Adipocyte (in vitro differentiated cells): ENCODE results near the gene AGRP.

Source experiments
- DNase-seq: peaks from one replicate; pipeline ENCODE4 v3.0.0-alpha.2; 2015; ENCODE audit warnings: low read depth
- H3K27me3 ChIP-seq: replicated peaks from 2 replicates; pipeline ENCODE4 v1.7.0; 2013; ENCODE audit warnings: mild to moderate bottlenecking, low read length, moderate library complexity; ENCODE audit not compliant: control insufficient read depth, insufficient read depth
- H3K36me3 ChIP-seq: 2 replicates; pipeline ENCODE4 v1.7.0; 2013; ENCODE audit warnings: low read length, mild to moderate bottlenecking, moderate library complexity; ENCODE audit not compliant: control insufficient read depth, insufficient read depth, severe bottlenecking
- H3K4me1 ChIP-seq: 2 replicates; pipeline ENCODE4 v1.7.0; 2013; ENCODE audit warnings: mild to moderate bottlenecking, low read length, moderate library complexity; ENCODE audit not compliant: control insufficient read depth, insufficient read depth
- H3K4me3 ChIP-seq: 2 replicates; pipeline ENCODE4 v1.7.0; 2013; ENCODE audit warnings: mild to moderate bottlenecking, low read length, moderate library complexity
- H3K9ac ChIP-seq: 2 replicates; pipeline ENCODE4 v1.7.0; 2013; ENCODE audit warnings: mild to moderate bottlenecking, low read length, moderate library complexity
- H3K9me3 ChIP-seq: 2 replicates; pipeline ENCODE4 v1.7.0; 2013; ENCODE audit warnings: mild to moderate bottlenecking, low read length, moderate library complexity; ENCODE audit not compliant: control insufficient read depth

Gene AGRP

DNA sequence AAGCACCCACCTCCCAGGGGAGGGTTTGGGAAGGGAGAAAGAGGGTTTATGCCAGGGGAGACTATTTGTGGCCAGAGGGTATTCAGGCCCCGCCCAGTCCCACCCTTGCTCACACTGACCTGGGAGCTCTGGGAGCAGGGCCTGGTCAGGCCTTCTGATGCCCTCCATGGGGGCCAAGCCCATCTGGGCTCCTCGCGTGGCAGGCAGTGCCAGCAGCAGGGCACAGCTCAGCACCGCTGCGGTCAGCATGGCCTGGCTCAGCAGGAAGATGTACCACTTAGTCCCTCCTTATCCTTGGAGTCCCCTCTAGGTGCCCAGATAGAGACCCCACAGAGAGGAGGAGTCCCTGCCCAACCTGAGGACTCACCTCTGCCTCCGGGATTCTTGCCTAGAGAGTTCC lies at the start of gene AGRP:
TSS of gene AGRP (minus strand) at position 398 of the 400 bp plus-strand sequence. CDS start at position 249, 149 bp downstream.
- Histone ChIP-seq H3K9ac (peak within 1 kb of the TSS; percentile 99), H3K36me3 (no peaks in the 10 kb centered on the region), H3K4me3 (no peak within 1 kb of the TSS), H3K4me1 (peaks cover 48% of the 10 kb centered on the region), H3K27me3 (no peaks in the 10 kb centered on the region), H3K9me3 (no peaks in the 10 kb centered on the region)
- no peak for DNase-seq

GRCh38 chr16:67531247-67531646 lies 47.9 kb upstream of the AGRP start:
- H3K36me3 ChIP-seq: no peaks in the 10 kb centered on the region
- no peak for DNase-seq
- H3K9me3 ChIP-seq: no peaks in the 10 kb centered on the region
- no peaks in the 10 kb centered on the region for H3K27me3 ChIP-seq
- peak overlapping the region; percentile 99 for H3K9ac ChIP-seq
- H3K4me3 ChIP-seq: peak overlapping the region; percentile 98
- H3K4me1 ChIP-seq: peaks cover 18% of the 10 kb centered on the region

- H3K36me3 ChIP-seq: no peaks in the 10 kb centered on the region
- H3K27me3 ChIP-seq: no peaks in the 10 kb centered on the region
- H3K9ac ChIP-seq: peak overlapping the region; percentile 99
- peaks cover 18% of the 10 kb centered on the region for H3K4me1 ChIP-seq
- peak; percentile 92 for DNase-seq
- peak overlapping the region; percentile 98 for H3K4me3 ChIP-seq
- H3K9me3 ChIP-seq: no peaks in the 10 kb centered on the region
Measured at GRCh38 chr16:67530013-67530939, 46.9 kb upstream of the AGRP start.

DNA sequence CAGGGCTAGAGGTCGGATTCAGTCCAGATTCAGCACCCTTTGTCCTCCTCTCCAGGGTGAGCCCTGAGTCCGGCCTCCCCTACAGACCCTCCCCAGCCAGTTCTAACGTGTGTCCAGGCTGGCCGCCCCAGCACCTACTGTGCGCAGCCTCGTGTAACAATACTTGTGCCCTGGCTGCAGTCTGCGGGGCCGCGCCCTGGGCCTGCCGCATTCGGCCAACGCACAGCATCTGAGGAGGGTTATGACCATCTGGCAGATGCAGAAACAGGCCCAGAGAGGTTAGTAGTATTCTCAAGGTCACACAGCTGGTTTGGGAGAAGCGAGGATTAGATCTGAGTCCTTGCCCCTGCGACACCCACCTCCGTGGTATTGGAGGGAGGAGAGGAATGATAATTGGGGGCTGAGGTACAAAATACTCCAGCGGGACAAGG lies 46.2 kb upstream of the AGRP start:
- H3K4me3 ChIP-seq: peak overlapping the region; percentile 98
- H3K4me1 ChIP-seq: peaks cover 18% of the 10 kb centered on the region
- no peaks in the 10 kb centered on the region for H3K9me3 ChIP-seq
- no peaks in the 10 kb centered on the region for H3K36me3 ChIP-seq
- peak; percentile 35 for DNase-seq
- H3K9ac ChIP-seq: peak overlapping the region; percentile 99
- H3K27me3 ChIP-seq: no peaks in the 10 kb centered on the region

DNA sequence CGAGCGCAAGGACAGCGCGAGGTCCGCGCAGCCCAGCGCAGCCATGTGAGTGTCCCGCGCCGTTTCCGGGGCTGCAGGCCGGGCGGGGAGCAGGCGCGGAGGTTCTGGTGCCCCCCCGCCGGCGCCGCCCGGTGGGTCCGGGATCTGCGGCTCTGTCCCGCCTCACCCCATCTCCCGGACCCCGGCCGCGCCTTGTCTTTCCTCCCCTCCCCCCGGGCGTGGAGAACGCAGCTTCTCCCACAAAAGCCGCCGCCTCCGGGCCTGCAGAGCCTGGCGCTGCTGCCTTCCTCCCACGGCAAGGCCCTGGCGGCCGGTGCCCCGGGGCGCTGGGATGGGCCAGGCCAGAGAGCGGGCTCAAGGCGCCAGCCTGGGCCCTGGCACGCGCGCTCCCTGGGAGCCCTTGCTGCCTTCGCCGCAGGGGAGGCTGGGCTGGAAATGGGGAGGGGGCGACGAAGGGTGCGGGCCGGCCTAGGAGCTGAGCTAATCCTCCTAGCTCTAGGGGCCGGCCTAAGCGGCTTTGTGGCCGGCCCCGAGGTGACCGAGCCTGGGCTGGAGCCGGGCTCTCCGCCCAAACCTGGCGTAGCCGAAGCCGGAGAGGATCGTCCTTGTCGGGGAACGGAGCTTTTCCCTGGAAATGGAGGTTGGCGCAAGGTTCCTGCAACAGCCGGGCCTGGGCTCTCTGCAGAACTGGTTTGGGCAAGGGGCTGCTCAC lies 45.7 kb upstream of the AGRP start:
- Histone ChIP-seq H3K9ac (peak overlapping the region; percentile 99), H3K27me3 (no peaks in the 10 kb centered on the region), H3K9me3 (no peaks in the 10 kb centered on the region), H3K36me3 (no peaks in the 10 kb centered on the region), H3K4me3 (peak overlapping the region; percentile 98), H3K4me1 (peaks cover 18% of the 10 kb centered on the region)
- DNase-seq: peak; percentile 78

GRCh38 chr16:67528222-67528869 lies 45.0 kb upstream of the AGRP start, which contains the start of gene RIPOR1:
TSS of gene RIPOR1 (plus strand) at chr16:67528829. CDS start at chr16:67538447, 9,618 bp downstream.
- H3K36me3 ChIP-seq: no peaks in the 10 kb centered on the region
- H3K4me3 ChIP-seq: peak within 1 kb of the TSS; percentile 98
- no peaks in the 10 kb centered on the region for H3K9me3 ChIP-seq
- H3K9ac ChIP-seq: peak within 1 kb of the TSS; percentile 99
- no peaks in the 10 kb centered on the region for H3K27me3 ChIP-seq
- DNase-seq: peak; percentile 74
- peaks cover 18% of the 10 kb centered on the region for H3K4me1 ChIP-seq

DNA sequence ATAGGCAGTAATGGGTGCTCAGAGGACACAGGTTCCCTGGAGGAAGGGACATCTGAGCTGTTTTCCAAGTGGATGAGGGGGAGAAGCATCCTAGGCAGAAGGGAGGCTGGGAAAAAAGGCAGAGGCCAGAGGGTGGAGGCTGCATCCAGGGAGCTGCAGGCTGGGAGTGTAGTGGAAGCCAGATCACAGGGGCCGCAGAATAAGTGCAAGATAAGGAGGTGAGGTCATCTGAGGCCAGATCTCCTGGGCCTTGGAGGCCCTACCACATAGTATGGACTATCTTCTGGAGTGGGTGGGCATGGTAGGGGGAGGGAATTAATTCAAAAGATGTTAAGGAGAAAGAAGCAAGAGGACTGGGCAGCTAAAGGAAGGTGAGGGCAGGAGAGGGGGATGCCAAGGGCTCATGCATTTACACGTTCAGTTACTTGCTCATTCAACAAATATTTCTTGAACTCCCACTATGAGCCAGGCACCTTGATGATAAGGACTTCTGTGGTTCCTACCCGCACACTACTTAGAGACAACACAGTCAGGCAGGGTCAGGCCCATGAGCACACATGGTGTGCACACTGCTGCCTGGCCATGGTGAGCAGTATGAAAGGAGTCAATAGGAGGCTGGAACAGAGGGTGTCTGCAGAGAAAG lies 42.9 kb upstream of the AGRP start:
- no peak for DNase-seq
- no peaks in the 10 kb centered on the region for H3K27me3 ChIP-seq
- H3K36me3 ChIP-seq: no peaks in the 10 kb centered on the region
- no peaks in the 10 kb centered on the region for H3K9me3 ChIP-seq
- no peak overlapping the region for H3K9ac ChIP-seq
- no peak overlapping the region for H3K4me3 ChIP-seq
- peaks cover 17% of the 10 kb centered on the region for H3K4me1 ChIP-seq

DNA sequence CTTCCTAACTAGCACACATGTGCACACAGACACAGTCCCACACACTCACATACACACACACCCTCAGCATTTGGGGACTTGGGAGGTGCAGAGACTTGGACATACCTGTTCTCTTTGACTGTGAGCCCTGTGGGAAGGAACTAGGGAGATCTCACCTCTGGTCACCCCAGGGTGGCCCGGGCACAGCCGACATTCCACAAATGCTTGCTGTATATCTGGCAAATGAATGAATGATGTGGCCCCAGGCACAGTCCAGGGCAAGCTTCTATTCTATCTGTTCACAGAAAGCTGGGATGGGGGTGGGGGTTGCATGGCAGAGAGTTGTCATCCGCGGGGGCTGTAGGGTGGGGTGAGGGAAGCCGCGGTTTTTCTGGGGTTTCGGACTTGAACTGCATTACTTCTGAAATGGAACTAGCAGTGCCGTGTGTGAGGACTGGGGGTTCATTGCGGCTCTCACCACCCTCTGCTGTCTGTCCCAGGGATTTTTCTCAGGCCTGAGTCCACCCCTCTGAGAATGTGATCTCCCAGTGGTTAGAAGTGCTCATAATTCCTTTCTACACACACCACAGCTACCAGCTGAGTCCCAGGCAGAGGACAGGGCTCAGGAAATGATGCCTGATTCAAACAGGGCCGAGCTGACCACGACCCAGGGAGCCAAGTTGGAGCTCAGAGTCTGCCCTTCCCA lies 42.0 kb upstream of the AGRP start:
- Histone ChIP-seq H3K4me3 (no peak overlapping the region), H3K9ac (peak overlapping the region; percentile 0), H3K36me3 (no peaks in the 10 kb centered on the region), H3K4me1 (peaks cover 9% of the 10 kb centered on the region), H3K27me3 (no peaks in the 10 kb centered on the region), H3K9me3 (no peaks in the 10 kb centered on the region)
- no peak for DNase-seq

- H3K4me1 ChIP-seq: peaks cover 11% of the 10 kb centered on the region
- peak overlapping the region; percentile 76 for H3K9ac ChIP-seq
- peak; percentile 99 for DNase-seq
- H3K36me3 ChIP-seq: no peaks in the 10 kb centered on the region
- no peaks in the 10 kb centered on the region for H3K27me3 ChIP-seq
- H3K9me3 ChIP-seq: no peaks in the 10 kb centered on the region
- peak overlapping the region; percentile 77 for H3K4me3 ChIP-seq
Measured at GRCh38 chr16:67521095-67521804, 37.9 kb upstream of the AGRP start.

DNA sequence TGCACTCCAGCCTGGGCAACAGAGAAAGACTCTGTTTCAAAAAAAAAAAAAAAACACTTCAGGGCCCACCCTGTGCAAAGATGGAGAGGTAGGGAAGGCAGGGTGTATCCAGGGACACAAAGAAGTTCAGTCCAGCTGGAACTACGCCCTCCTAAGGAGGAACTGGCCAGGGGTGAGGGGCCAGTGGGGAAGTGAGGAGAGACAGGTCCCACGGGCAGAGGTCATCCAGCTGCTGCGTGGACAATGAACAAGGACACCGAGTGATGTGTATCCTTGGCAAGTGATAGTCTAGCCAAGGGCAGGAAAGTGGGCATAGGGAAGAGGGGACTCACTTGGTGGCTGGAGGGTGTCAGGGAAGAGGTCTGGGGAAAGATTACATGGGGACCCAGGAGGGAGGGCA lies 35.9 kb upstream of the AGRP start:
- no peak overlapping the region for H3K9ac ChIP-seq
- no peaks in the 10 kb centered on the region for H3K27me3 ChIP-seq
- no peak overlapping the region for H3K4me3 ChIP-seq
- H3K4me1 ChIP-seq: peaks cover 11% of the 10 kb centered on the region
- DNase-seq: no peak
- no peaks in the 10 kb centered on the region for H3K36me3 ChIP-seq
- no peaks in the 10 kb centered on the region for H3K9me3 ChIP-seq
